GM12878 (cell line): ENCODE measurements around the gene CSMD2. TPM values are rescaled to one million over a fixed set of nuclear protein-coding genes. Genes with fewer than 3 reads are reported as not detected.

Experiments used
- ATAC-seq: fragments of 200-7000 bp; cut with Tn5 transposase; 3 replicates; pipeline ENCODE4 v1.9.1; 2020; ENCODE audit warnings: mild to moderate bottlenecking, moderate library complexity
- BruUV-seq: library from RNA; stranded (reverse); fragments of 400-500 nt; replicated peaks from 2 replicates; lab custom pipeline; 2021; lab: Mats Ljungman, UMichigan
- CTCF ChIA-PET: fragments of 300-600 bp; sonication (Branson Sonifier 250); formaldehyde crosslinking; extraction: SDS; loops from one replicate; lab custom pipeline; 2021; ENCODE audit warnings: inconsistent platforms; lab: Yijun Ruan, JAX
- POLR2A ChIA-PET: fragments of 350-600 bp; formaldehyde crosslinking; extraction: SDS; loops from one replicate; lab custom pipeline; 2021; ENCODE audit warnings: inconsistent platforms; lab: Charles Lee
- RAD21 ChIA-PET: fragments of 300-600 bp; sonication (Branson Sonifier 250); formaldehyde crosslinking; loops from one replicate; lab custom pipeline; 2023; ENCODE audit warnings: antibody characterized with exemption; ENCODE audit not compliant: unreplicated experiment; lab: Charles Lee
- SMC1A ChIA-PET: fragments of 300-600 bp; sonication (Branson Sonifier 250); formaldehyde crosslinking; loops from one replicate; lab custom pipeline; 2023; ENCODE audit not compliant: unreplicated experiment, uncharacterized antibody; lab: Charles Lee
- DNase-seq: peaks from one replicate; pipeline ENCODE4 v3.0.0-alpha.2; 2011; ENCODE audit warnings: low read depth, low spot score
- FAIRE-seq: peaks from 3 replicates; lab custom pipeline; 2011; peaks lifted over from hg19 to GRCh38; lab: Jason Lieb, UNC
- H2AFZ ChIP-seq: 2 replicates; pipeline ENCODE4 v1.6.0; 2011; ENCODE audit warnings: low read depth, low read length, control low read depth; ENCODE audit not compliant: control insufficient read depth
- H3K27ac ChIP-seq: 2 replicates; pipeline ENCODE4 v1.5.1; 2011; ENCODE audit warnings: control low read depth; ENCODE audit not compliant: control insufficient read depth, insufficient read depth
- H3K27me3 ChIP-seq, 2 experiments: replicated peaks in 1 of 2; 2 replicates each; pipeline versions ENCODE4 v1.6.0 to v1.6.1; 2011; ENCODE audit warnings: low read length in 1 of 2; ENCODE audit not compliant: control insufficient read depth in 2 of 2, insufficient read depth in 2 of 2
- H3K36me3 ChIP-seq, 2 experiments: 2 replicates each; pipeline ENCODE4 v1.5.1; 2011; ENCODE audit warnings: low read length in 1 of 2; ENCODE audit not compliant: control insufficient read depth in 2 of 2, insufficient read depth in 2 of 2
- H3K4me1 ChIP-seq: 2 replicates; pipeline ENCODE4 v1.6.1; 2011; ENCODE audit warnings: mild to moderate bottlenecking, low read length, moderate library complexity, mixed read lengths; ENCODE audit not compliant: control insufficient read depth, insufficient read depth
- H3K4me2 ChIP-seq: 2 replicates; pipeline ENCODE4 v1.6.0; 2011; ENCODE audit warnings: control low read depth; ENCODE audit not compliant: control insufficient read depth, insufficient read depth
- H3K4me3 ChIP-seq: fragments of 200-600 bp; sonication (generic); 2 replicates; pipeline ENCODE4 v1.5.1; 2016
- H3K79me2 ChIP-seq: 2 replicates; pipeline ENCODE4 v1.6.0; 2011; ENCODE audit warnings: low read length; ENCODE audit not compliant: control insufficient read depth, insufficient read depth
- H3K9ac ChIP-seq: 2 replicates; pipeline ENCODE4 v1.8.0; 2011; ENCODE audit warnings: low read length, control low read depth, mixed read lengths; ENCODE audit not compliant: control insufficient read depth, insufficient read depth
- H3K9me3 ChIP-seq: replicated peaks from 3 replicates; pipeline ENCODE4 v1.5.1; 2011; ENCODE audit warnings: mild to moderate bottlenecking, low read length; ENCODE audit not compliant: control insufficient read depth, insufficient read depth
- H4K20me1 ChIP-seq: 2 replicates; pipeline ENCODE4 v1.6.0; 2011; ENCODE audit not compliant: control insufficient read depth, insufficient read depth
- CHD4 ChIP-seq: fragments of 200-600 bp; sonication (generic); IDR thresholded peaks from 2 replicates; pipeline ENCODE4 v1.6.1; 2016; ENCODE audit warnings: mild to moderate bottlenecking
- JUNB ChIP-seq: IDR thresholded peaks from 2 replicates; pipeline ENCODE4 v1.6.1; 2016; ENCODE audit warnings: antibody characterized with exemption, mild to moderate bottlenecking
- KLF5 ChIP-seq: fragments of 450-650 bp; IDR thresholded peaks from 2 replicates; pipeline ENCODE4 v1.6.1; 2014; ENCODE audit warnings: mild to moderate bottlenecking; ENCODE audit not compliant: partially characterized antibody
- NBN ChIP-seq: fragments of 450-650 bp; IDR thresholded peaks from 2 replicates; pipeline ENCODE4 v1.6.1; 2016
- NFXL1 ChIP-seq: fragments of 450-650 bp; IDR thresholded peaks from 2 replicates; pipeline ENCODE4 v1.6.1; 2017; ENCODE audit warnings: antibody characterized with exemption, mild to moderate bottlenecking, borderline replicate concordance
- POLR2AphosphoS2 ChIP-seq: IDR thresholded peaks from 2 replicates; pipeline ENCODE4 v1.6.1; 2011; ENCODE audit warnings: low read depth, mild to moderate bottlenecking, low read length, improper control_type of control experiment, moderate library complexity
- POLR2AphosphoS5 ChIP-seq: IDR thresholded peaks from 2 replicates; pipeline ENCODE4 v1.6.1; 2011; ENCODE audit warnings: mild to moderate bottlenecking, low read length, inconsistent platforms
- RAD21 ChIP-seq: IDR thresholded peaks from 2 replicates; pipeline ENCODE4 v1.6.1; 2011; ENCODE audit warnings: mild to moderate bottlenecking, low read depth, low read length, moderate library complexity; ENCODE audit not compliant: insufficient read depth
- RELA ChIP-seq: fragments of 450-650 bp; IDR thresholded peaks from 2 replicates; pipeline ENCODE4 v1.8.0; 2014; ENCODE audit warnings: borderline replicate concordance; ENCODE audit not compliant: partially characterized antibody
- RFX5 ChIP-seq: IDR thresholded peaks from 2 replicates; pipeline ENCODE4 v1.6.1; 2011; ENCODE audit warnings: low read depth, low read length, improper control_type of control experiment
- SREBF1 ChIP-seq: IDR thresholded peaks from 2 replicates; pipeline ENCODE4 v1.6.1; 2012; ENCODE audit warnings: mild to moderate bottlenecking, low read length
- SREBF2 ChIP-seq: IDR thresholded peaks from 2 replicates; pipeline ENCODE4 v1.6.1; 2012; ENCODE audit warnings: mild to moderate bottlenecking, low read length
- STAT1 ChIP-seq: fragments of 450-650 bp; conservative IDR thresholded peaks from 2 replicates; pipeline ENCODE4 v1.6.1; 2014; ENCODE audit warnings: antibody characterized with exemption, mild to moderate bottlenecking
- STAT3 ChIP-seq: IDR thresholded peaks from 2 replicates; pipeline ENCODE4 v1.6.1; 2011; ENCODE audit warnings: low read depth, low read length, improper control_type of control experiment
- YY1 ChIP-seq: IDR thresholded peaks from 2 replicates; pipeline ENCODE4 v1.6.1; 2011; ENCODE audit warnings: low read depth, mild to moderate bottlenecking, low read length
- WGBS: methylation state at CpG from one replicate; pipeline ENCODE4 v1.1.6; 2016; ENCODE audit warnings: low lambda C conversion rate; ENCODE audit not compliant: insufficient replicate concordance, insufficient coverage; ENCODE audit errors: missing lambda C conversion rate; 5-methylcytosine and 5-hydroxymethylcytosine counted together
- in situ Hi-C: fragments of 300-500 bp; cut with MboI; formaldehyde crosslinking; loops from 9 replicates; pipeline ENCODE4 v1.14.3; 2018; ENCODE audit warnings: mixed read lengths
- intact Hi-C: fragments of 100-400 bp; cut with micrococcal nuclease; formaldehyde crosslinking; loops from one replicate; pipeline ENCODE4 v1.14.2; 2022; ENCODE audit not compliant: unreplicated experiment
- polyA plus RNA-seq, 11 experiments: library from polyadenylated mRNA; depleted of rRNA in 4 of 11; unstranded in 6 of 11; stranded (reverse) in 5 of 11; fragments of >200 nt; fragmentation: Nextera tagmentation in 4 of 11; fragmentation: Illumina TruSeq in 1 of 11; extraction: Ambion mirVana in 4 of 11; extraction: Trizol in 1 of 11; gene quantifications; 1 replicate in 1 of 11; 2 replicates in 10 of 11; pipeline versions ENCODE4 v1.2.1 to v1.2.3, GENCODE V29; 2011 to 2016; ENCODE audit warnings: inconsistent platforms in 2 of 11, missing spikeins in 2 of 11, low read depth in 1 of 11
- total RNA-seq, 4 experiments: library from RNA; depleted of rRNA in 3 of 4; stranded (reverse); fragments of >200 nt in 3 of 4; fragmentation: Illumina TruSeq in 1 of 4; extraction: Trizol in 1 of 4; gene quantifications; 2 replicates each; pipeline versions ENCODE4 v1.2.1 to v1.2.3, GENCODE V29; 2013 to 2021
- TF ChIP-seq, protein P1 (sequence below): fragments of 450-650 bp; formaldehyde crosslinking; IDR thresholded peaks from 2 replicates; pipeline ENCODE4 v1.4.0; 2020; ENCODE audit warnings: mild to moderate bottlenecking, moderate library complexity
- TF ChIP-seq, protein P2 (sequence below): fragments of 450-650 bp; IDR thresholded peaks from 2 replicates; pipeline ENCODE4 v1.6.1; 2016; ENCODE audit warnings: mild to moderate bottlenecking
- TF ChIP-seq, protein P3 (sequence below): IDR thresholded peaks from 2 replicates; pipeline ENCODE4 v1.6.1; 2012; ENCODE audit warnings: low read depth, low read length, improper control_type of control experiment

Gene CSMD2
- total and polyA plus RNA-seq, 10 of the 15 experiments (the other 5 are each of a cell fraction or from before 2014, with no cell fraction given) = under 0.01 TPM; not detected in 9

DNA sequence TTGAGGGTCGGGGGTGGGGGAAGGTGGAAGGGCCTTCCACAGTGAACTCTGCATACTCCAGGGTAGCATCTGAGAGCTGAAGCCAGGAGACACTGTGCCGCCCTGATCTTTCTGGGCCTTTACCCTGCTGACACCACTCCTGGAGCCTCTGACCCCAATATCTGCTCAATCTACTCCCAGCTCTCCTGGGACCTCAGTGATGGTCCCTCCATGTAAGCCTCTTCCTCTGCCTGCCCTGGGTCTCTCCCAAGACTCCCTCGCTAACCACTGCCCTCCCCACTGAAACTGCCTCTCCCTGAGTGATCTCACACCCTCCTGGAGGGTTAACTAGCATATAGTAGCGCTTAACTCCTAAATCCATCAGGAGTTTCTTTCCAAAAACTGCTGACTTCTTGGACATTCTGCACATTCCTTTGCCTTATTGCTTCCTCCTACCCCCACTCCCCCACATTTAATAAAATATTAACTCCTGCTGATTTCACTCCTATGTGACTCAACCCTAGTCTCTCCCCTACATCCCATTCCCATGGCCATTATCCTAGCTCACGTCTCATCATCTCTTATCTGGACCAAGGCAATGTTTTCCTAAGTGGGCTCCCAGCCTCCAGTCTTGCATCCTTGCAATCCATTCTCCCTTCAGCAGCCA, 155.6 kb downstream of the CSMD2 start:
- CTCF ChIA-PET = no interaction called here
- BruUV-seq = no TSS peak
- WGBS = 11% methylated on average over 5 of the region's 5 CpGs

DNA sequence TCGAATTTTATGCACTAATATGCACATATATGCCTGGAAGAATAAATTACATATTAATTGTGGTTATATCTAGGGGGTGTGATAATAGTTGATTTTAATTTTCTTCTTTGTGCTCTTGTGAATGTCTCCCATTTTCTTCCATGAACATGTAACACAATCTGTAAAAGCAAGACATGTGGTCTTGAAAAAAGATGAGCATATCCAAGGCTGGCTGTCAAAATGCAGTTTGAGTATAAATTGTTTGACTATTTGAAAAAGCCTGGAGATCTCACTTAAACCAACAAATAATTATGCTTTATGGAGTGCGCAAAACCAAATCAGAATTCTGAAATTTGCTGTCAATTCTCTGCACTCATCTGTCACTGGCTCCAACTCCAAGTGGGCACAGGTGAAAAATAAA, 157.3 kb downstream of the CSMD2 start:
- H3K9ac ChIP-seq = no peak overlapping the region
- no peaks in the 10 kb centered on the region for H3K4me1 ChIP-seq
- intact Hi-C loops (no loop called here), in situ Hi-C loops (no loop called here)
- BruUV-seq = no TSS peak
- H4K20me1 ChIP-seq = no peaks in the 10 kb centered on the region
- DNase-seq (no peak), FAIRE-seq (no peak), ATAC-seq (no peak)
- H3K4me3 ChIP-seq = no peak overlapping the region
- ChIA-PET POLR2A (no interaction called here), RAD21 (no interaction called here), SMC1A (no interaction called here), CTCF (no interaction called here)
- no peak overlapping the region for H2AFZ ChIP-seq
- H3K36me3 ChIP-seq = no peaks in the 10 kb centered on the region
- H3K4me2 ChIP-seq = no peak overlapping the region
- no peaks in the 10 kb centered on the region for H3K9me3 ChIP-seq
- H3K27me3 ChIP-seq = no peaks in the 10 kb centered on the region; a peak in 1 of 4 replicates
- 24% methylated on average over 2 of the region's 2 CpGs for WGBS
- no peaks in the 10 kb centered on the region for H3K79me2 ChIP-seq
- no peak overlapping the region for H3K27ac ChIP-seq
- TF ChIP-seq SREBF2 = no peak
- TF ChIP-seq SREBF1 = no peak
- TF ChIP-seq, protein P1, sequence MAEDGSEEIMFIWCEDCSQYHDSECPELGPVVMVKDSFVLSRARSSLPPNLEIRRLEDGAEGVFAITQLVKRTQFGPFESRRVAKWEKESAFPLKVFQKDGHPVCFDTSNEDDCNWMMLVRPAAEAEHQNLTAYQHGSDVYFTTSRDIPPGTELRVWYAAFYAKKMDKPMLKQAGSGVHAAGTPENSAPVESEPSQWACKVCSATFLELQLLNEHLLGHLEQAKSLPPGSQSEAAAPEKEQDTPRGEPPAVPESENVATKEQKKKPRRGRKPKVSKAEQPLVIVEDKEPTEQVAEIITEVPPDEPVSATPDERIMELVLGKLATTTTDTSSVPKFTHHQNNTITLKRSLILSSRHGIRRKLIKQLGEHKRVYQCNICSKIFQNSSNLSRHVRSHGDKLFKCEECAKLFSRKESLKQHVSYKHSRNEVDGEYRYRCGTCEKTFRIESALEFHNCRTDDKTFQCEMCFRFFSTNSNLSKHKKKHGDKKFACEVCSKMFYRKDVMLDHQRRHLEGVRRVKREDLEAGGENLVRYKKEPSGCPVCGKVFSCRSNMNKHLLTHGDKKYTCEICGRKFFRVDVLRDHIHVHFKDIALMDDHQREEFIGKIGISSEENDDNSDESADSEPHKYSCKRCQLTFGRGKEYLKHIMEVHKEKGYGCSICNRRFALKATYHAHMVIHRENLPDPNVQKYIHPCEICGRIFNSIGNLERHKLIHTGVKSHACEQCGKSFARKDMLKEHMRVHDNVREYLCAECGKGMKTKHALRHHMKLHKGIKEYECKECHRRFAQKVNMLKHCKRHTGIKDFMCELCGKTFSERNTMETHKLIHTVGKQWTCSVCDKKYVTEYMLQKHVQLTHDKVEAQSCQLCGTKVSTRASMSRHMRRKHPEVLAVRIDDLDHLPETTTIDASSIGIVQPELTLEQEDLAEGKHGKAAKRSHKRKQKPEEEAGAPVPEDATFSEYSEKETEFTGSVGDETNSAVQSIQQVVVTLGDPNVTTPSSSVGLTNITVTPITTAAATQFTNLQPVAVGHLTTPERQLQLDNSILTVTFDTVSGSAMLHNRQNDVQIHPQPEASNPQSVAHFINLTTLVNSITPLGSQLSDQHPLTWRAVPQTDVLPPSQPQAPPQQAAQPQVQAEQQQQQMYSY (CRISPR knock-in tag) = no peak
- TF ChIP-seq NFXL1 = no peak
- TF ChIP-seq, protein P2, sequence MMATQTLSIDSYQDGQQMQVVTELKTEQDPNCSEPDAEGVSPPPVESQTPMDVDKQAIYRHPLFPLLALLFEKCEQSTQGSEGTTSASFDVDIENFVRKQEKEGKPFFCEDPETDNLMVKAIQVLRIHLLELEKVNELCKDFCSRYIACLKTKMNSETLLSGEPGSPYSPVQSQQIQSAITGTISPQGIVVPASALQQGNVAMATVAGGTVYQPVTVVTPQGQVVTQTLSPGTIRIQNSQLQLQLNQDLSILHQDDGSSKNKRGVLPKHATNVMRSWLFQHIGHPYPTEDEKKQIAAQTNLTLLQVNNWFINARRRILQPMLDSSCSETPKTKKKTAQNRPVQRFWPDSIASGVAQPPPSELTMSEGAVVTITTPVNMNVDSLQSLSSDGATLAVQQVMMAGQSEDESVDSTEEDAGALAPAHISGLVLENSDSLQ = no peak
- no peak for TF ChIP-seq RELA
- TF ChIP-seq STAT3 = no peak

More for the DNA sequence above, 155.6 kb downstream of the CSMD2 start:
- ChIA-PET RAD21 (no interaction called here), SMC1A (no interaction called here), POLR2A (no interaction called here)
- ATAC-seq (no peak), DNase-seq (no peak)
- H3K9ac ChIP-seq = no peak overlapping the region
- H3K4me2 ChIP-seq = no peak overlapping the region
- H4K20me1 ChIP-seq = no peaks in the 10 kb centered on the region
- H2AFZ ChIP-seq = no peak overlapping the region
- intact Hi-C loops = no loop called here
- no peak overlapping the region for H3K27ac ChIP-seq
- no peaks in the 10 kb centered on the region; a peak in 1 of 4 replicates for H3K27me3 ChIP-seq
- no peaks in the 10 kb centered on the region for H3K79me2 ChIP-seq
- no peaks in the 10 kb centered on the region for H3K36me3 ChIP-seq
- TF ChIP-seq, protein P3, sequence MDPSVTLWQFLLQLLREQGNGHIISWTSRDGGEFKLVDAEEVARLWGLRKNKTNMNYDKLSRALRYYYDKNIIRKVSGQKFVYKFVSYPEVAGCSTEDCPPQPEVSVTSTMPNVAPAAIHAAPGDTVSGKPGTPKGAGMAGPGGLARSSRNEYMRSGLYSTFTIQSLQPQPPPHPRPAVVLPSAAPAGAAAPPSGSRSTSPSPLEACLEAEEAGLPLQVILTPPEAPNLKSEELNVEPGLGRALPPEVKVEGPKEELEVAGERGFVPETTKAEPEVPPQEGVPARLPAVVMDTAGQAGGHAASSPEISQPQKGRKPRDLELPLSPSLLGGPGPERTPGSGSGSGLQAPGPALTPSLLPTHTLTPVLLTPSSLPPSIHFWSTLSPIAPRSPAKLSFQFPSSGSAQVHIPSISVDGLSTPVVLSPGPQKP = no peak
- TF ChIP-seq RFX5 (no peak), JUNB (no peak), POLR2AphosphoS5 (no peak), NBN (no peak), POLR2AphosphoS2 (no peak), YY1 (no peak), CHD4 (no peak), KLF5 (no peak), RAD21 (no peak), STAT1 (no peak)
- TF ChIP-seq, all 136 proteins: peak for 0
- H3K4me3 ChIP-seq = no peak overlapping the region
- no peaks in the 10 kb centered on the region for H3K9me3 ChIP-seq
- FAIRE-seq = no peak
- in situ Hi-C loops = no loop called here
- H3K4me1 ChIP-seq = no peaks in the 10 kb centered on the region
